ENCODE measurements around the gene MAPK8IP2.
"Not testable (repeated sequence)": the region's sequence is repeated elsewhere in the genome, so short reads cannot be mapped to it uniquely, and the experiment has no call there.

MAPK8IP2 gene

GRCh38 chr22:50600967-50601668 is 525 bp downstream of the MAPK8IP2 start:
- no peak for DNase-seq

GRCh38 chr22:50601669-50602337 is 1.2 kb downstream of the MAPK8IP2 start:
- DNase-seq, result no peak

DNA sequence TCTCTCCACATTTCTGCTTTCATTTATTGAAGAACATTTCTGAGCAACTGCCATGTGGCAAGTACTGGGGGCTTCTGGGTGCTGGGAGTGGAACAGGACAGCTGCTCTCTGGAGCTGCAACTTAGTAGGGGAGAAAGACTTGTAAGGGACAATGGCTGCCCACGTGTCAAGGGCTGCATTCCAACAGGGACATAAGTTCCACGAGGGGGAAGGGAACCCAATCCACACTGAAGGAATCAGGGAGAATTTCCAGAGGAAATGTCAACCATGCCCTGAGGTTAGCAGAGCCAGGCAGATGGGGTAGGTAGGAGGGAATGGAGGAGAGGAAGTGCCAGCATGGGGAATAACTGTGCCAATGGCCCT is 1.7 kb downstream of the MAPK8IP2 start:
- DNase-seq, result no peak

DNA sequence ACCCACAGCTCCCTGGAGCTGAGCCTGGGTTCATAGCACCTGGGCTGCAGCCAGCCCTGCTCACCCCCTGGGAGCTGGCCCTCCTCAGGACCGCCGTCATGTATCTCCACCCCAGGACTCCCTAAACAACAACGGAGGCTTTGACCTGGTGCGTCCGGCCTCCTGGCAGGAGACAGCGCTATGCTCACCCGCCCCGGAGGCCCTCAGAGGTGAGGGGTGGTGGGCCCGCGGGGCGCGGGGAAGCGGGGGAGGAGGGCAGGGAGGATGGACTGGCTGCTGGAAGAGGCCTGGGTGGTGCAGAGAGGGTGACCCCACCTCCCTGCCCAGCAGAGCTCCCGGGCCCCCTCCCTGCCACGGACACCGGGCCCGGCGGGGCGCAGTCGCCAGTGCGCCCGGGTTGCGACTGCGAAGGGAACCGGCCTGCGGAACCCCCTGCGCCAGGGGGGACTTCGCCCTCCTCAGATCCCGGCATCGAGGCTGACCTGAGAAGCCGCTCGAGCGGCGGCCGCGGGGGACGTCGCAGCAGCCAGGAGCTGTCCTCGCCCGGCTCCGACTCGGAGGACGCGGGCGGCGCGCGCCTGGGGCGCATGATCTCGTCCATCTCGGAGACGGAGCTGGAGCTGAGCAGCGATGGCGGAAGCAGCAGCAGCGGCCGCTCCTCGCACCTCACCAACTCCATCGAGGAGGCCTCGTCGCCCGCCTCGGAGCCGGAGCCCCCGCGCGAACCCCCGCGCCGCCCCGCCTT is 3.1 kb downstream of the MAPK8IP2 start:
- no peak for DNase-seq

GRCh38 chr22:50604256-50605001 is 3.8 kb downstream of the MAPK8IP2 start:
- no peak for DNase-seq

DNA sequence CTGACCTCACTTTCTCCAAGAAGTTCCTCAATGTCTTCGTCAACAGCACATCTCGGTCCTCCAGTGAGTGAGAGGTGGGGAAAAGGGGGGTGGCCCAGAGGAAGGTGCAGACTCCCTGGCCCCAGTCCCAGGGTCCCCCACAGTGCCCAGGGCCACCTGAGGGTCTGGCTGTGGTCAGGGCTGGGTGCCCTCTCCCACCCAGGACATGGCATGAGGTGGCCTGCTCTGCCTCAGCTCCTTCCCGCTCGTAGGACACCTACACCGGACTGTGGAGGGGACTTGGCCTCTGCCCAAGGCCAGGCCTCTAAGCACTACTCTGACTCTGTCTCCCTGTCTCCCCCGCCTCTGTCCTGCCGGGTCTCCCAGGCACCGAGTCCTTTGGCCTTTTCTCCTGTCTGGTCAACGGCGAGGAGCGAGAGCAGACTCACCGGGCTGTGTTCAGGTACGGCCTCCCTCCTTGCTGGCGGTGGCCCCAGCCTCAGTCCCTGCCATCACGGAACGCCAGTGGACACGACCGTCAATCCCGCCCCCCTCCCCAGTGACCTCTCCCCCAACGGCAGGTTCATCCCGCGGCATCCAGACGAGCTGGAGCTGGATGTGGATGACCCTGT is 4.5 kb downstream of the MAPK8IP2 start:
- no peak for DNase-seq

DNA sequence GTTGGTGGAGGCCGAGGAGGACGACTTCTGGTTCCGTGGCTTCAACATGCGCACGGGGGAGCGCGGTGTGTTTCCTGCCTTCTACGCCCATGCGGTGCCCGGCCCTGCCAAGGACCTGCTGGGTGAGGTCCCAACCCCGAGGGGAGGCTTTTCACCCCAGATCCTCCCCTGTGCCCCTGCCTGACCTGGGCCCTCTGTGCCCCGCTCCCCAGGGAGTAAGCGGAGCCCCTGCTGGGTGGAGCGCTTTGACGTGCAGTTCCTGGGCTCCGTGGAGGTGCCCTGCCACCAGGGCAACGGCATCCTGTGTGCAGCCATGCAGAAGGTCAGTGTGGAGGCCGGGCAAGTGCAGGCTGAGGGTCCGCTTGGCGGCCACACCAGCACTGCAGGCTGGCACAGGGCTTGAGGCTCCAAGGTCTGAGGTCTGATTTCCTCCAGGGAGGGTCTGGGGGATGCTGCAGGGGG is 5.1 kb downstream of the MAPK8IP2 start:
- DNase-seq, result no peak

DNA sequence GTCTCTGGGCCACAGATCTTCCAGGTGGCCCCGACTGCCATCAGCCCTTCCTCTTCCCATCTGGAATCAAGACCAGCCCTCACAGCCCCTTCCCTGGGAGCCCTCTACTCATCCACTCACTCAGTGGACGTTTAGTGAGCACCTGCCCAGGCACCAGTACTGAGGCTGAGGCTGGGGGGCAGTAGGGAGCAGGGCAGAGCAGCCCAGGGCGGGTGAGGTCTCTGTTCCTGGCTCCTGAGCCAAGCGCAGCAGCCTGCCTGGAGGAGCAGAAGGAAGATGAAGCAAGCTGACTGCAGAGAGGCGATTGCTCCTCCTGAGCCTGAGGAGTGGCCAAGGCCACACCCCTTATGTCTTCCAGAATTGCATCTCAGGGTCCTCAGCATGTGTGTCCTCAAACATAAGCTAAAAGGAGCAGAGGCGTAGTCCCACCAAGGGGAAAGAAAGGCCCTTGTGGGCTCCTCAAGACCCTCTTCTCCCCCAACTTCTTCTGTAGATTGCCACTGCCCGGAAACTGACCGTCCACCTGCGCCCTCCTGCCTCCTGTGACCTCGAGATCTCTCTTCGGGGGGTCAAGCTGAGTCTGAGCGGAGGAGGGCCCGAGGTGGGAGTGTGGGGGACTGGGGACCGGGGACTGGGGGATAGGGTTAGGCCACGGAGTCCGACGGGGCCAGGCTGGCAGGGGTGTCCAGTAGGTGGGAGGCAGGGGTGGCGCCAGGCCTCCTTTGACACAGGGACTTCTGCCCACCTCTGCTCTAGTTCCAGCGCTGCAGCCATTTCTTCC is 5.8 kb downstream of the MAPK8IP2 start:
- no peak for DNase-seq

- no peak for DNase-seq
Measured at GRCh38 chr22:50606946-50607658, 6.5 kb downstream of the MAPK8IP2 start.

GRCh38 chr22:50607659-50608020 is 7.0 kb downstream of the MAPK8IP2 start:
- no peak for DNase-seq

GRCh38 chr22:50608058-50608840 is 7.7 kb downstream of the MAPK8IP2 start:
- not testable (repeated sequence) for DNase-seq

DNA sequence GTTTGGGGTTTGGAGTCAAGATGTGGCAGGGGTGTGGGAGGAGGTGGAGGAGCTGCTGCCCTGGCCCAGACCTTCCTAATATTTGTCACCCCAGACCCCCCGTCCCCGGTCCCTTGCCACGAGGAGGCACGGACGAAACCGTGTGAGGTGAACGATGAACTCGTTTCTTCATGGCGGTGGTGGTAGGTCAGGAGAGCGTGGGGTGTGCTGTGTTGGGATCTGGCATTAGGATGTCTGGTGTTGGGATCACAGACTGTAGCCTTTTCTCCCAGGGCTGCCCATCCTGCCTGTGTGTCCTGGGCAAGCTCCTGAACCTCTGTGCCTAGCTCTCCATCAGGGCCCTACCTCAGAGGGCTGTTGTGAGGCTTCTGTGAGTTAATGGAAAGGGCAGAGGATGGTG is 8.4 kb downstream of the MAPK8IP2 start:
- no peak for DNase-seq

GRCh38 chr22:50609599-50609998 is 9.0 kb downstream of the MAPK8IP2 start:
- no peak for DNase-seq

GRCh38 chr22:50610041-50610451 is 9.5 kb downstream of the MAPK8IP2 start:
- DNase-seq, result no peak

DNA sequence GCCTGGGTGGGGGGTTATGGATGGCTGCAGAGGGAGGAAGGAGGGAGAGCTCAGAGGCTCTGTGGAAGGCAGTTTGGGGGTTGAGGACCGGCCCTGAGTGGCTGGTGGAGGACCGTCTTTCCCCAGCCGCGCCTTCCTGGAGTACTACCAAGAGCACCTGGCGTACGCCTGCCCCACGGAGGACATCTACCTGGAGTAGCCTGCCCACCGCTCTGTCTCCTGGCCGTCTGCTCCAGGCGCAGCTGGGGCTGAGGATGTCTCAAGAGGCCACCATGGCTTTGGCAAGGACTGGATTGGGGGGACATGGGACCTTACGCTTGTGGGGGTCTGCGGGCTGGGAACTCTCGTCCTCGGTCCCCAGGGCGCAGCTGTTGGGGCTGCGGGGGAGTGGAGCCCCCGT is 10.0 kb downstream of the MAPK8IP2 start:
- no peak for DNase-seq

GRCh38 chr22:50611341-50612060 is 10.9 kb downstream of the MAPK8IP2 start:
- DNase-seq, result no peak

- DNase-seq, result no peak
Measured at GRCh38 chr22:50612168-50612527, 11.6 kb downstream of the MAPK8IP2 start.

GRCh38 chr22:50612528-50613221 is 12.1 kb downstream of the MAPK8IP2 start:
- no peak for DNase-seq

DNA sequence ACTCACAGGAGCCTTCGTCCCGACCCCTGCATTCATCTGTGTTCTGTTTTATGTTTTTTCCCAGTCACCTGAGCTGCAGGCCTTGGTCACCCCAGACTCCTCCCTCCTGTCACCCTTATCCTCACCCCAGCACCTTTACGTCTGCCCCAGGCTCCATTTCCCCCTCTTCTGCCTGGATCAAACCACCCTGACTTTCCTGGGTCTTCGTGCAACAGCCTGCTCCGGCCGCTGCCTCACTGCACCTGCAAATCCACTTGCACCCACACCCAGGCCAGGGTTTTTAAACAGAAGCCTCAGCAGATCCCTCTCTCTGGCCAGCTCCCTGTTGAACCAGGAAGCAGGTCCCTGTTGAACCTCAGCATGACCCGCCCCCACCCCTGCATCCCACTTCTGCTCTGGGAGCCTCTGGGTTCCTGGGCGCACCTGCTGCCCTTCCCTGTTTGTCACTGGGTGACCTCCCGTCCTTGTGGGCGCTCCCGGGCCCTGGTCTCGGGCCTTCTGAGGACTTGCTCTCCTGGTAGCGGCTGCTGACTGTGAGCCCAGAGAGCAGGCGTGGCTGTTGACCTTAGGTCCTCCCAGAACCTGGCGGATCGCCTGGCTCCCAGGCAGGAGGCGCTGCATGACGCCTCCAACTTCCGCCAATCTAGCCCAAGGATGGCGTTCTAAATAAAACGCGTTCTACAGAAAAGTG is 12.8 kb downstream of the MAPK8IP2 start:
- DNase-seq, result no peak
